ENCODE results near the gene CHST8. TPM values are rescaled to one million over a fixed set of nuclear protein-coding genes. Genes with fewer than 3 reads are reported as not detected.

Gene CHST8
- total RNA-seq, 1 experiment from 2014 or later: not detected

GRCh38 chr19:33785795-33786194, 164.0 kb downstream of the CHST8 start:
- no peak for DNase-seq (ENCODE audit: low spot score)

- no peak for DNase-seq (ENCODE audit: low spot score)
Measured at GRCh38 chr19:33788676-33789075, 166.9 kb downstream of the CHST8 start.

- no peak for DNase-seq (ENCODE audit: low spot score)
Measured at GRCh38 chr19:33789344-33789743, 167.6 kb downstream of the CHST8 start.

- DNase-seq (ENCODE audit: low spot score): peak; percentile 22
Measured at GRCh38 chr19:33794683-33795369, 173.1 kb downstream of the CHST8 start.

- DNase-seq (ENCODE audit: low spot score): peak; percentile 78
Measured at GRCh38 chr19:33795370-33796163, 173.8 kb downstream of the CHST8 start.

GRCh38 chr19:33796164-33796875, 174.6 kb downstream of the CHST8 start, which contains the start of gene KCTD15:
TSS of gene KCTD15 (plus strand) at chr19:33796870. CDS start at chr19:33800455, 3,585 bp downstream.
- DNase-seq (ENCODE audit: low spot score): no peak

- DNase-seq (ENCODE audit: low spot score): no peak
Measured at GRCh38 chr19:33797802-33798671, 176.3 kb downstream of the CHST8 start.

GRCh38 chr19:33798681-33799111, 176.9 kb downstream of the CHST8 start:
- DNase-seq (ENCODE audit: low spot score): no peak

GRCh38 chr19:33799476-33799875, 177.7 kb downstream of the CHST8 start:
- DNase-seq (ENCODE audit: low spot score): no peak

GRCh38 chr19:33800012-33800680, 178.4 kb downstream of the CHST8 start:
- DNase-seq (ENCODE audit: low spot score): no peak

GRCh38 chr19:33801411-33801810, 179.7 kb downstream of the CHST8 start:
- no peak for DNase-seq (ENCODE audit: low spot score)

- no peak for DNase-seq (ENCODE audit: low spot score)
Measured at GRCh38 chr19:33802001-33802400, 180.2 kb downstream of the CHST8 start.

GRCh38 chr19:33802801-33803200, 181.0 kb downstream of the CHST8 start:
- no peak for DNase-seq (ENCODE audit: low spot score)

- DNase-seq (ENCODE audit: low spot score): no peak
Measured at GRCh38 chr19:33803383-33803782, 181.6 kb downstream of the CHST8 start.

- DNase-seq (ENCODE audit: low spot score): peak; percentile 99
Measured at GRCh38 chr19:33804021-33804799, 182.5 kb downstream of the CHST8 start.

GRCh38 chr19:33805313-33805712, 183.6 kb downstream of the CHST8 start:
- DNase-seq (ENCODE audit: low spot score): no peak

- no peak for DNase-seq (ENCODE audit: low spot score)
Measured at GRCh38 chr19:33805840-33806433, 184.2 kb downstream of the CHST8 start.

GRCh38 chr19:33806434-33806881, 184.7 kb downstream of the CHST8 start:
- no peak for DNase-seq (ENCODE audit: low spot score)

- no peak for DNase-seq (ENCODE audit: low spot score)
Measured at GRCh38 chr19:33808399-33808798, 186.6 kb downstream of the CHST8 start.
